Measurements from ENCODE around the gene PLCB1.

GRCh38 chr20:8200220-8200619 lies 68.2 kb downstream of the PLCB1 start:
- TF ChIP-seq CTCF (IDR thresholded peaks at IDR 0.05; ENCODE audit: low read depth, low read length) (no peak), MAX (IDR thresholded peaks at IDR 0.05; ENCODE audit: low read depth, low read length) (no peak)
